K562 (cell line): Measurements from ENCODE around the gene RYR3. TPM values are rescaled to one million over a fixed set of nuclear protein-coding genes. Genes with fewer than 3 reads are reported as not detected.

ENCODE experiments used
- ATAC-seq: fragments of 200-7000 bp; cut with Tn5 transposase; 3 replicates; pipeline ENCODE4 v1.9.1; 2020; ENCODE audit warnings: moderate library complexity
- BruUV-seq: library from RNA; stranded (reverse); fragments of 400-500 nt; replicated peaks from 2 replicates; lab custom pipeline; 2021; lab: Mats Ljungman, UMichigan
- CTCF ChIA-PET: fragments of 300-600 bp; formaldehyde crosslinking; extraction: SDS; loops from one replicate; lab custom pipeline; 2021; ENCODE audit warnings: low intra/inter-chr PET ratio; lab: Yijun Ruan, JAX
- POLR2A ChIA-PET: fragments of 300-600, 350-650 bp; sonication (Branson Sonifier 250); formaldehyde crosslinking; extraction: SDS; loops from one replicate; lab custom pipeline; 2021; ENCODE audit warnings: antibody characterized with exemption, inconsistent platforms; lab: Yijun Ruan, JAX
- DNase-seq, 4 experiments: peaks; one replicate each; pipeline versions ENCODE4 v3.0.0 to v3.0.0-alpha.2; 2011 to 2018; ENCODE audit warnings: low spot score in 3 of 4, mixed read lengths in 3 of 4; ENCODE audit errors: extremely low read depth in 1 of 4
- FAIRE-seq: peaks from 2 replicates; lab custom pipeline; 2011; peaks lifted over from hg19 to GRCh38; lab: Jason Lieb, UNC
- H2AFZ ChIP-seq: 2 replicates; pipeline ENCODE4 v1.6.0; 2011; ENCODE audit warnings: low read depth, low read length, control low read depth, inconsistent platforms
- H3K27ac ChIP-seq: fragments of 200-600 bp; 3 replicates; pipeline ENCODE4 v1.8.0; 2011; ENCODE audit warnings: low read depth, mild to moderate bottlenecking, control low read depth, inconsistent platforms, low read length, moderate library complexity, mixed read lengths; ENCODE audit errors: extremely low read depth
- H3K27me3 ChIP-seq, 2 experiments: fragments of 300-600 bp in 1 of 2; 2 replicates in 1 of 2; 3 replicates in 1 of 2; pipeline versions ENCODE4 v1.6.0 to v1.8.0; 2011; ENCODE audit warnings: inconsistent platforms in 2 of 2, low read length in 2 of 2, mild to moderate bottlenecking in 1 of 2, mixed read lengths in 1 of 2, moderate library complexity in 1 of 2; ENCODE audit not compliant: control insufficient read depth in 2 of 2, insufficient read depth in 2 of 2
- H3K36me3 ChIP-seq: fragments of 300-600 bp; 3 replicates; pipeline ENCODE4 v1.8.0; 2011; ENCODE audit warnings: mild to moderate bottlenecking, low read length, inconsistent platforms; ENCODE audit not compliant: control insufficient read depth, insufficient read depth
- H3K4me1 ChIP-seq, 2 experiments: fragments of 200-600 bp in 1 of 2; replicated peaks in 1 of 2; 2 replicates in 1 of 2; 3 replicates in 1 of 2; pipeline versions ENCODE4 v1.5.1 to v1.8.0; 2011; ENCODE audit warnings: inconsistent platforms in 2 of 2, low read length in 2 of 2, mild to moderate bottlenecking in 1 of 2, mixed read lengths in 1 of 2, moderate library complexity in 1 of 2; ENCODE audit not compliant: control insufficient read depth in 2 of 2, insufficient read depth in 2 of 2
- H3K4me2 ChIP-seq: 2 replicates; pipeline ENCODE4 v1.6.1; 2011; ENCODE audit warnings: low read length, control low read depth, inconsistent platforms, mixed read lengths; ENCODE audit not compliant: insufficient read depth
- H3K4me3 ChIP-seq: fragments of 200-600 bp; sonication (generic), shearing (Covaris generic); 2 replicates; pipeline ENCODE4 v1.5.1; 2016; ENCODE audit warnings: control low read depth, inconsistent platforms
- H3K79me2 ChIP-seq: fragments of 200-600 bp; 3 replicates; pipeline ENCODE4 v1.8.0; 2011; ENCODE audit warnings: low read length, inconsistent platforms; ENCODE audit not compliant: control insufficient read depth, insufficient read depth
- H3K9ac ChIP-seq, 2 experiments: 2 replicates each; pipeline versions ENCODE4 v1.6.0 to v1.6.1; 2011; ENCODE audit warnings: low read depth in 2 of 2, low read length in 2 of 2, control low read depth in 1 of 2, inconsistent platforms in 1 of 2, mild to moderate bottlenecking in 1 of 2, mixed read lengths in 1 of 2; ENCODE audit not compliant: insufficient read depth in 1 of 2
- H3K9me1 ChIP-seq: one replicate; pipeline ENCODE4 v1.6.0; 2011; ENCODE audit warnings: inconsistent platforms, mild to moderate bottlenecking, low read length, moderate library complexity; ENCODE audit not compliant: control insufficient read depth, insufficient read depth
- H3K9me3 ChIP-seq: replicated peaks from 2 replicates; pipeline ENCODE4 v1.5.1; 2011; ENCODE audit warnings: low read depth, low read length, inconsistent platforms; ENCODE audit not compliant: control insufficient read depth, insufficient read depth
- H4K20me1 ChIP-seq: replicated peaks from 2 replicates; pipeline ENCODE4 v1.6.1; 2011; ENCODE audit warnings: low read length, inconsistent platforms, mixed read lengths; ENCODE audit not compliant: control insufficient read depth, insufficient read depth
- CHD2 ChIP-seq: IDR thresholded peaks from 2 replicates; pipeline ENCODE4 v1.6.1; 2011; ENCODE audit warnings: low read depth, low read length
- CSDE1 ChIP-seq, 2 experiments: fragments of 450-650 bp; IDR thresholded peaks; 2 replicates each; pipeline ENCODE4 v1.6.1; 2016; ENCODE audit warnings: mild to moderate bottlenecking in 1 of 2
- ELF4 ChIP-seq: fragments of 450-650 bp; formaldehyde crosslinking; IDR thresholded peaks from 2 replicates; pipeline ENCODE4 v1.4.0; 2022; ENCODE audit warnings: missing genetic modification characterization
- FOXJ2 ChIP-seq: fragments of 200-800 bp; sonication (Bioruptor generic); IDR thresholded peaks from 2 replicates; pipeline ENCODE4 v1.6.1; 2016; ENCODE audit warnings: missing genetic modification characterization, missing compliant biosample characterization
- GTF3C2 ChIP-seq: IDR thresholded peaks from 3 replicates; pipeline ENCODE4 v1.6.1; 2011; ENCODE audit warnings: borderline replicate concordance, mild to moderate bottlenecking, moderate library complexity; ENCODE audit not compliant: insufficient read length; ENCODE audit errors: extremely low read depth
- KAT8 ChIP-seq: fragments of 450-650 bp; IDR thresholded peaks from 2 replicates; pipeline ENCODE4 v1.6.1; 2016; ENCODE audit warnings: low read depth, mild to moderate bottlenecking
- PHTF2 ChIP-seq: fragments of 250-450 bp; sonication (Bioruptor Pico); IDR thresholded peaks from 2 replicates; pipeline ENCODE4 v1.5.0; 2021; ENCODE audit warnings: mild to moderate bottlenecking
- SETDB1 ChIP-seq: IDR thresholded peaks from one replicate; pipeline ENCODE4 v1.6.1; 2012; ENCODE audit warnings: low read length, control low read depth, inconsistent platforms
- TCF7 ChIP-seq: sonication (generic); IDR thresholded peaks from 2 replicates; pipeline ENCODE4 v1.6.1; 2016; ENCODE audit warnings: antibody characterized with exemption, borderline replicate concordance
- XRCC3 ChIP-seq: fragments of 450-650 bp; IDR thresholded peaks from 2 replicates; pipeline ENCODE4 v1.6.1; 2017; ENCODE audit warnings: mild to moderate bottlenecking, moderate library complexity
- ZNF347 ChIP-seq: fragments of 450-650 bp; formaldehyde crosslinking; IDR thresholded peaks from 2 replicates; pipeline ENCODE4 v1.4.0; 2020; ENCODE audit warnings: low read depth, mild to moderate bottlenecking, moderate library complexity
- WGBS: fragments of 100-300 bp; shearing (Covaris generic); methylation state at CpG from one replicate; pipeline ENCODE4 v1.1.6; 2016; ENCODE audit warnings: low coverage, mixed read lengths; ENCODE audit not compliant: insufficient coverage; ENCODE audit errors: missing lambda C conversion rate; 5-methylcytosine and 5-hydroxymethylcytosine counted together
- in situ Hi-C: fragments of 300-500 bp; cut with MboI; formaldehyde crosslinking; loops from 4 replicates; pipeline ENCODE4 v1.15.0; 2018; ENCODE audit warnings: inconsistent platforms, mixed read lengths
- intact Hi-C: fragments of 100-400 bp; cut with micrococcal nuclease; formaldehyde crosslinking; loops from 2 replicates; pipeline ENCODE4 v1.14.2; 2022
- polyA plus RNA-seq, 8 experiments: library from polyadenylated mRNA; depleted of rRNA in 4 of 8; stranded (reverse) in 5 of 8; unstranded in 3 of 8; fragments of >200 nt; fragmentation: Nextera tagmentation in 2 of 8; fragmentation: Illumina TruSeq in 1 of 8; extraction: Ambion mirVana in 2 of 8; extraction: Trizol in 1 of 8; gene quantifications; 2 replicates each; pipeline versions ENCODE4 v1.2.1 to v1.2.3, GENCODE V29; 2011 to 2014; ENCODE audit warnings: inconsistent platforms in 1 of 8, missing spikeins in 1 of 8
- total RNA-seq, 7 experiments: library from RNA; depleted of rRNA in 6 of 7; stranded (reverse); fragments of >200 nt in 6 of 7; fragmentation: Illumina TruSeq in 2 of 7; extraction: Trizol in 2 of 7; gene quantifications; 2 replicates each; pipeline versions ENCODE4 v1.2.1 to v1.2.3, GENCODE V29; 2011 to 2021; ENCODE audit warnings: low replicate concordance in 1 of 7

Gene RYR3
- total and polyA plus RNA-seq, 9 of the 15 experiments (the other 6 are each of a cell fraction or from before 2014, with no cell fraction given), result 0.04 TPM; not detected in 8

- ATAC-seq, result no peak
Measured at GRCh38 chr15:33580526-33580925, 269.8 kb downstream of the RYR3 start.

More at GRCh38 chr15:33580526-33580925, 269.8 kb downstream of the RYR3 start:
- Histone ChIP-seq H3K4me1 (no peaks in the 10 kb centered on the region), H3K9me3 (no peaks in the 10 kb centered on the region), H3K79me2 (no peaks in the 10 kb centered on the region), H3K9me1 (no peaks in the 10 kb centered on the region), H3K27me3 (no peaks in the 10 kb centered on the region), H3K27ac (no peak overlapping the region), H3K4me3 (no peak overlapping the region), H3K9ac (no peak overlapping the region), H2AFZ (no peak overlapping the region), H4K20me1 (no peaks in the 10 kb centered on the region), H3K36me3 (no peaks in the 10 kb centered on the region), H3K4me2 (no peak overlapping the region)
- DNase-seq, result no peak
- POLR2A ChIA-PET, result interaction anchor here (0.6 kb wide), 2 partner anchors 48 to 562 kb away, joined by 3 read pairs; no protein-coding TSS in a partner anchor
- 0% methylated on average over 2 of the region's 2 CpGs for WGBS
- TF ChIP-seq ELF4 (CRISPR knock-in tag) (no peak), KAT8 (no peak), ZNF347 (CRISPR knock-in tag) (no peak), TCF7 (no peak), PHTF2 (no peak), FOXJ2 (tag) (no peak), CSDE1 (IDR thresholded peaks at IDR 0.05) (no peak), XRCC3 (no peak), SETDB1 (no peak), CHD2 (no peak), GTF3C2 (no peak)
- in situ Hi-C loops (no loop called here), intact Hi-C loops (no loop called here)
- CTCF ChIA-PET, result no interaction called here
- no TSS peak for BruUV-seq
- no peak for FAIRE-seq
